ENCODE results near the gene UCP2.

UCP2 gene

GRCh38 chr11:73968356-73968966 lies 14.2 kb downstream of the UCP2 start:
- DNase-seq = no peak

- no peak for DNase-seq
Measured at GRCh38 chr11:73965764-73966121, 16.9 kb downstream of the UCP2 start.

GRCh38 chr11:73965076-73965763 lies 17.4 kb downstream of the UCP2 start:
- peak; percentile 24 for DNase-seq

GRCh38 chr11:73963861-73964260 lies 18.8 kb downstream of the UCP2 start:
- no peak for DNase-seq

GRCh38 chr11:73962101-73962705 lies 20.4 kb downstream of the UCP2 start:
- no peak for DNase-seq

- no peak for DNase-seq
Measured at GRCh38 chr11:73961321-73961720, 21.3 kb downstream of the UCP2 start.

- DNase-seq = no peak
Measured at GRCh38 chr11:73958521-73959141, 24.0 kb downstream of the UCP2 start.

- DNase-seq = no peak
Measured at GRCh38 chr11:73957654-73958361, 24.8 kb downstream of the UCP2 start.

- DNase-seq = no peak
Measured at GRCh38 chr11:73956876-73957653, 25.6 kb downstream of the UCP2 start.

GRCh38 chr11:73951797-73952196 lies 30.8 kb downstream of the UCP2 start:
- DNase-seq = no peak

- peak; percentile 30 for DNase-seq
Measured at GRCh38 chr11:73950869-73951710, 31.6 kb downstream of the UCP2 start, which contains the start of gene DNAJB13. Gene DNAJB13, plus strand, starts transcription at chr11:73951026. Its CDS starts 44 bp downstream, at chr11:73951070.

- no peak for DNase-seq
Measured at GRCh38 chr11:73949912-73950311, 32.7 kb downstream of the UCP2 start.

GRCh38 chr11:73949246-73949645 lies 33.4 kb downstream of the UCP2 start:
- no peak for DNase-seq

- no peak for DNase-seq
Measured at GRCh38 chr11:73946798-73947458, 35.7 kb downstream of the UCP2 start.

- DNase-seq = no peak
Measured at GRCh38 chr11:73945396-73945795, 37.2 kb downstream of the UCP2 start.

GRCh38 chr11:73944901-73945300 lies 37.7 kb downstream of the UCP2 start:
- no peak for DNase-seq

GRCh38 chr11:73944085-73944484 lies 38.6 kb downstream of the UCP2 start:
- no peak for DNase-seq

- DNase-seq = no peak
Measured at GRCh38 chr11:73942010-73942409, 40.6 kb downstream of the UCP2 start.

GRCh38 chr11:73940801-73941570 lies 41.7 kb downstream of the UCP2 start:
- no peak for DNase-seq

GRCh38 chr11:73939096-73939495 lies 43.5 kb downstream of the UCP2 start:
- no peak for DNase-seq

All from HCEC 1CT (cell line).